Measurements from ENCODE around the gene PRDM11.

Gene PRDM11

GRCh38 chr11:45188127-45188526, 41.7 kb downstream of the PRDM11 start:
- Histone ChIP-seq H3K27ac (ENCODE audit: low read depth, low read length) (no peak overlapping the region), H3K79me2 (ENCODE audit: control insufficient read depth, insufficient read depth, low read length, unreplicated experiment) (no peaks in the 10 kb centered on the region), H3K4me1 (ENCODE audit: control insufficient read depth, insufficient read depth, low read length, unreplicated experiment) (no peaks in the 10 kb centered on the region), H3K36me3 (ENCODE audit: insufficient read depth, low read length) (no peaks in the 10 kb centered on the region; the same call in 1 of the 2 replicates), H3K4me3 (ENCODE audit: low read depth, low read length) (no peak overlapping the region), H2AFZ (ENCODE audit: low read length, unreplicated experiment) (no peak overlapping the region), H3K27me3 (ENCODE audit: insufficient read depth, low read length) (no peaks in the 10 kb centered on the region)

GRCh38 chr11:45189230-45189629, 42.8 kb downstream of the PRDM11 start:
- Histone ChIP-seq H3K4me3 (ENCODE audit: low read depth, low read length) (no peak overlapping the region), H3K27ac (ENCODE audit: low read depth, low read length) (no peak overlapping the region), H3K79me2 (ENCODE audit: control insufficient read depth, insufficient read depth, low read length, unreplicated experiment) (no peaks in the 10 kb centered on the region), H3K4me1 (ENCODE audit: control insufficient read depth, insufficient read depth, low read length, unreplicated experiment) (no peaks in the 10 kb centered on the region), H3K27me3 (ENCODE audit: insufficient read depth, low read length) (no peaks in the 10 kb centered on the region), H3K36me3 (ENCODE audit: insufficient read depth, low read length) (no peaks in the 10 kb centered on the region; the same call in 1 of the 2 replicates), H2AFZ (ENCODE audit: low read length, unreplicated experiment) (no peak overlapping the region)

- H3K4me1 ChIP-seq (ENCODE audit: control insufficient read depth, insufficient read depth, low read length, unreplicated experiment), result no peaks in the 10 kb centered on the region
- no peaks in the 10 kb centered on the region for H3K36me3 ChIP-seq (ENCODE audit: insufficient read depth, low read length)
- no peak overlapping the region for H2AFZ ChIP-seq (ENCODE audit: low read length, unreplicated experiment)
- no peaks in the 10 kb centered on the region for H3K27me3 ChIP-seq (ENCODE audit: insufficient read depth, low read length)
- no peak overlapping the region for H3K4me3 ChIP-seq (ENCODE audit: low read depth, low read length)
- H3K79me2 ChIP-seq (ENCODE audit: control insufficient read depth, insufficient read depth, low read length, unreplicated experiment), result no peaks in the 10 kb centered on the region
- H3K27ac ChIP-seq (ENCODE audit: low read depth, low read length), result no peak overlapping the region
Observed at GRCh38 chr11:45193695-45194094, 47.3 kb downstream of the PRDM11 start.

DNA sequence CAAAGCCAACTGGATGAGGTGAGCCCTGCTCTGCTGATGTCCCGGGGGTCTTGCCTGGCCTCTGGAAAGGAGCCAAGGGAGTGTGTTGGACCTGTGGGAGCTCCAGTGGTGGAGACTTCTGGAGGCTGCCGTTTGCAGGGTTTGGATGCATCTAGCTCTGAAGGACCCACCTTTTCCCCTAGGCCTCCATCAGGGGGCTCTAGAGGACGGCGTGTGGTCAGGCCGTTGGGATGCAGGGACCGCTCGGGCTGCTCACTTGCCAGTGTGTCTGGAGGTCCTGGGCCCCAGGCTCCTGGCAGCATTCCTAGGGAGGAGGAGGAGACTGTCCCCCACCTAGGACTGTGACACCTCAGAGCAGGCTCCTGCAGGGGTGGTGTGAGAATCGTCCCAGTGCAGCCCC, 58.3 kb downstream of the PRDM11 start:
- H3K27ac ChIP-seq (ENCODE audit: low read depth, low read length), result no peak overlapping the region
- H3K36me3 ChIP-seq (ENCODE audit: insufficient read depth, low read length), result no peaks in the 10 kb centered on the region
- H3K4me1 ChIP-seq (ENCODE audit: control insufficient read depth, insufficient read depth, low read length, unreplicated experiment), result peaks cover 5% of the 10 kb centered on the region
- no peaks in the 10 kb centered on the region for H3K27me3 ChIP-seq (ENCODE audit: insufficient read depth, low read length)
- H2AFZ ChIP-seq (ENCODE audit: low read length, unreplicated experiment), result no peak overlapping the region
- H3K4me3 ChIP-seq (ENCODE audit: low read depth, low read length), result no peak overlapping the region
- H3K79me2 ChIP-seq (ENCODE audit: control insufficient read depth, insufficient read depth, low read length, unreplicated experiment), result no peaks in the 10 kb centered on the region

GRCh38 chr11:45205978-45206377, 59.5 kb downstream of the PRDM11 start:
- Histone ChIP-seq H3K27me3 (ENCODE audit: insufficient read depth, low read length) (no peaks in the 10 kb centered on the region), H2AFZ (ENCODE audit: low read length, unreplicated experiment) (no peak overlapping the region), H3K4me3 (ENCODE audit: low read depth, low read length) (no peak overlapping the region), H3K4me1 (ENCODE audit: control insufficient read depth, insufficient read depth, low read length, unreplicated experiment) (peaks cover 12% of the 10 kb centered on the region), H3K79me2 (ENCODE audit: control insufficient read depth, insufficient read depth, low read length, unreplicated experiment) (no peaks in the 10 kb centered on the region), H3K36me3 (ENCODE audit: insufficient read depth, low read length) (no peaks in the 10 kb centered on the region), H3K27ac (ENCODE audit: low read depth, low read length) (no peak overlapping the region)

- Histone ChIP-seq H3K27me3 (ENCODE audit: insufficient read depth, low read length) (no peaks in the 10 kb centered on the region), H3K27ac (ENCODE audit: low read depth, low read length) (no peak overlapping the region), H3K4me3 (ENCODE audit: low read depth, low read length) (no peak overlapping the region), H2AFZ (ENCODE audit: low read length, unreplicated experiment) (no peak overlapping the region), H3K4me1 (ENCODE audit: control insufficient read depth, insufficient read depth, low read length, unreplicated experiment) (peaks cover 12% of the 10 kb centered on the region), H3K79me2 (ENCODE audit: control insufficient read depth, insufficient read depth, low read length, unreplicated experiment) (no peaks in the 10 kb centered on the region), H3K36me3 (ENCODE audit: insufficient read depth, low read length) (no peaks in the 10 kb centered on the region)
Observed at GRCh38 chr11:45208135-45208534, 61.7 kb downstream of the PRDM11 start.

- Histone ChIP-seq H3K4me3 (ENCODE audit: low read depth, low read length) (no peak overlapping the region), H3K36me3 (ENCODE audit: insufficient read depth, low read length) (no peaks in the 10 kb centered on the region), H3K4me1 (ENCODE audit: control insufficient read depth, insufficient read depth, low read length, unreplicated experiment) (peaks cover 12% of the 10 kb centered on the region), H3K27me3 (ENCODE audit: insufficient read depth, low read length) (no peaks in the 10 kb centered on the region), H3K27ac (ENCODE audit: low read depth, low read length) (no peak overlapping the region), H3K79me2 (ENCODE audit: control insufficient read depth, insufficient read depth, low read length, unreplicated experiment) (no peaks in the 10 kb centered on the region), H2AFZ (ENCODE audit: low read length, unreplicated experiment) (no peak overlapping the region)
Observed at GRCh38 chr11:45209000-45209879, 62.8 kb downstream of the PRDM11 start.

DNA sequence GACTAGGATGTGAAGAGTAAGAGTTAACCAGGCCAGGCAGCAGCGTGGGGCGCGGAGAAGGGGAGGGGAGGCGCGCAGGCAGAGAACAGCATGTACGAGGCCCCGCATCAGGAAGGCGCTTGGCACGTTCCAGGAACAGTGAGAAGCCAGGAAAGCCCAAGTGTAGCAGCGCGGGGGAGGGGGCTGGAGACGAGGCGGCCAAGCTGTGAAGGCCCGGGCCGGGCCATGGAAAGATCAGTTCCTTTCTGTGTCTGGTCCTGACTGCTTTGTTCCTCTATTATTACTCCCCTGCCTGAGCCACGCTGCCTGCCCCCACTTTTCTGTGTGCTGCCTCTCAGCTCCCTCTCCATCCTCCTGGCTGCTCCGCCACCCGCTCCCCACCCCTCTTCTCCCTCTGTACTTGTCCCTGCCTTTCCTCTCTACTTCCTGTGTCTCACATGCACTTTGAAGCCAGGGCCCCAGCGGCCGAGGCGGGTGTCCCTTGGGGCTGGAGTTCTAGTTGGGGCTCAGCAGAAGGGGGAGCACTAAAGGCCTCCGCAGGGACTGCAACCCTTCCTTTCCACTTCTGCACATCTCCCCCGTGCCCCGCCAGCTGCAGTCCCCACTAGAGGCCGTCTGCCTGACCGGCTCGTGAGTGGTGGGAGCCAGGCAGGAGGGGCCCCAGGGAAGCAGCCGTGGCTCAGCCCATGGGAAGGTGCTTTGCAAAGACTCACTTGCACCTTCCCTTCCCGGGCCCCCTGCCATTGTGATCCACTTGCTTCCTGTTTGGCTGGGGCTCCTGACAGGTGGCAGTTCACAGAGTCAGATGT, 63.7 kb downstream of the PRDM11 start:
- H3K4me3 ChIP-seq (ENCODE audit: low read depth, low read length), result no peak overlapping the region
- H3K4me1 ChIP-seq (ENCODE audit: control insufficient read depth, insufficient read depth, low read length, unreplicated experiment), result peaks cover 12% of the 10 kb centered on the region
- H2AFZ ChIP-seq (ENCODE audit: low read length, unreplicated experiment), result no peak overlapping the region
- H3K36me3 ChIP-seq (ENCODE audit: insufficient read depth, low read length), result no peaks in the 10 kb centered on the region
- no peaks in the 10 kb centered on the region for H3K27me3 ChIP-seq (ENCODE audit: insufficient read depth, low read length)
- no peak overlapping the region for H3K27ac ChIP-seq (ENCODE audit: low read depth, low read length)
- H3K79me2 ChIP-seq (ENCODE audit: control insufficient read depth, insufficient read depth, low read length, unreplicated experiment), result no peaks in the 10 kb centered on the region

GRCh38 chr11:45210846-45211245, 64.4 kb downstream of the PRDM11 start:
- Histone ChIP-seq H2AFZ (ENCODE audit: low read length, unreplicated experiment) (no peak overlapping the region), H3K4me1 (ENCODE audit: control insufficient read depth, insufficient read depth, low read length, unreplicated experiment) (peaks cover 12% of the 10 kb centered on the region), H3K4me3 (ENCODE audit: low read depth, low read length) (no peak overlapping the region), H3K27ac (ENCODE audit: low read depth, low read length) (no peak overlapping the region), H3K27me3 (ENCODE audit: insufficient read depth, low read length) (no peaks in the 10 kb centered on the region), H3K79me2 (ENCODE audit: control insufficient read depth, insufficient read depth, low read length, unreplicated experiment) (no peaks in the 10 kb centered on the region), H3K36me3 (ENCODE audit: insufficient read depth, low read length) (no peaks in the 10 kb centered on the region)

GRCh38 chr11:45211732-45212131, 65.3 kb downstream of the PRDM11 start:
- Histone ChIP-seq H3K79me2 (ENCODE audit: control insufficient read depth, insufficient read depth, low read length, unreplicated experiment) (no peaks in the 10 kb centered on the region), H3K27me3 (ENCODE audit: insufficient read depth, low read length) (peaks cover 3% of the 10 kb centered on the region; the same call in 1 of the 2 replicates), H3K4me1 (ENCODE audit: control insufficient read depth, insufficient read depth, low read length, unreplicated experiment) (peaks cover 12% of the 10 kb centered on the region), H2AFZ (ENCODE audit: low read length, unreplicated experiment) (no peak overlapping the region), H3K27ac (ENCODE audit: low read depth, low read length) (no peak overlapping the region), H3K36me3 (ENCODE audit: insufficient read depth, low read length) (no peaks in the 10 kb centered on the region), H3K4me3 (ENCODE audit: low read depth, low read length) (no peak overlapping the region)
